Hematopoietic multipotent progenitor cell treated with erythropoietin and hydrocortisone succinate and interleukin-3 and kit ligand, for 8 days (in vitro differentiated cells): ENCODE data around the gene CCL22.
"Not testable (repeated sequence)": the region's sequence is repeated elsewhere in the genome, so short reads cannot be mapped to it uniquely, and the experiment has no call there.

Source experiments
- DNase-seq: peaks from one replicate; pipeline ENCODE4 v3.0.0-alpha.2; 2015

Gene CCL22

GRCh38 chr16:57358527-57359095 lies at the start of gene CCL22:
CCL22 (plus strand) TSS chr16:57358783; CDS start chr16:57358817, 34 bp downstream.
- no peak for DNase-seq

DNA sequence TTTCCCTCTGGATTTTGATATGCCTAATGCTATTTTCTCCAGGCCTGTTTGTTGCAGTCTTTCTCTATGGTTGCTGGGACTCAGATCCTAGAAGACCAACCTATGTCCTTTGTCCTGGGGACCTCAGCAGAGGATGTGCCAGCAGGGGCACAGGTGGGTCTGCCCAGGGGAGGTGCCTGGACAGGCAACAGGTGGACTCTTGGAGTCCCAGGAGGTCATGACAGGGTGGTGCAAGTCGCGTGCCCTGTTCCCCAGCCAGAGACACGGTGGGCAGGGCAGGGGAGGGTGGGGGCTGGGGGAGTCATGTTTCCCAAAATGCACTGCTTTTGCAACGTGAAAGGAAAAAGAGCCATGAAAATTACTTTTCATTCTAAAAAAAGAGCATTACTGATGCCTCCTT lies 47.8 kb upstream of the CCL22 start:
- no peak for DNase-seq

DNA sequence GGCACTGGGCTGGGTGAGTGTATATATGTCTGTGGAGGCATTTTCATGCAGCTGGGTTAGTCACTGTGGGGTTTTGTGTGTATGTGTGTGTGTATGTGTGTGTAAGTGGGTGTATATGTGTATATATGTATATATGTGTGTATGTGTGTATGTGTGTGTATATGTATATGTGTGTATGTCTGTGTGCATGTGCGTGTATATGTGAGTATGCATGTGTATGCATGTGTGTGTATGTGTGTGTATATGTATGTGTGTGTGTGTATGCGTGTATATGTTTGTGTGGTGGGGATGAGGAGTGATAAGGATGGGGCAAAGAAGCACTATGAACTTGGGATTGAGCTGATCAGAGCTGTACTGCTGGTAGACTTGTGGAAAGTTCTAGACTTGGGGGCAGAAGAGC lies 45.1 kb upstream of the CCL22 start:
- no peak for DNase-seq

- DNase-seq: no peak
Observed at GRCh38 chr16:57314161-57314785, 44.3 kb upstream of the CCL22 start.

DNA sequence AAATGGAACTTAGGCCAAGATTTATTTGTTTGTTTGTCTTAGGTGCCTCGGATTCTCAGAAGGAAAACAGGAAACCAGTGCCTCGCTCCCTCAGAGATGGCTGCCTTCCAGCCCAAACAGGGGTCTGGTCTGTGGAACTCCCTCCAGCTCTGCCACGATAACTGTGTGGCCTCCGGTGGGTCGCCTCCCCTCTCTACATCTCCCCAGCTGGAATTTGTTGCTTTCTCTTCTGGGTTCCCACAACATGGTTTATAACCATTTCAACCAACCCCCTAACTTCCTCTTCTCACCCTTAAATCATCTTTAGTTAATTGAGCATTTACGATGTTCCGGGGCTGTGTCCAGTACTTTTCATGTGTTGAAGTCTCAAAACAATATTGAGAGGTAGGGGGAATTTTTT lies 43.2 kb upstream of the CCL22 start:
- DNase-seq: no peak

DNA sequence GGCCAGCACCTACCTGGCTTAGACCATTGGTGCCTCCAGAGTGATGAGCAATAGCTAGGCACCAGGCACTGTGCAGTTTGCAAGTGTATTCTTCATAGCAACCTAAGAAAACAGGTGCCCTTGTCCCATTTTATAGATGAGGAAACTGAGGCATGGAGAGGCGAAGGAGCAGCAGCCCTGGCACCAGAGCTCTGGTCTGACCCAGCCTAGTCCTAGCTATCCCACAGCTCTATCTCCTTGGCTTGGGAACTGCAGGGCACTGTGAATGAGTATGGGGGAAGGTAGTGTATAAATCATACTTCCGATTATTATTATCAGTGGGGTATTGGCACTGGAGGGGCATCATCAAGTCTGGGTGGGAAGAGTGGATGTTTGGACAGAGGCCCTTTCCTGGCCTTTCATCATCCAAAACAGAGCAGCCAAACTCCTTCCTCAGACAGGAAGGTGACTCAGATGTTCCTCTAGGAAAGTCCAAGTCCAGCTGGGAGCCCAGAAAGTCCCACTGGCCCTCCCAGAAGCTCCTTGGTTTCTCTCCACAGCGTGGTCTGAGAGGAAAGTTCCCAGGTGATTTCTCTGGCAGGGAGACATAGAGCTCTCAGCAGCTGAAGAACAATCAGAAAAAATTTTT lies 42.1 kb upstream of the CCL22 start:
- DNase-seq: no peak

- DNase-seq: no peak
Observed at GRCh38 chr16:57318240-57318970, 40.2 kb upstream of the CCL22 start.

DNA sequence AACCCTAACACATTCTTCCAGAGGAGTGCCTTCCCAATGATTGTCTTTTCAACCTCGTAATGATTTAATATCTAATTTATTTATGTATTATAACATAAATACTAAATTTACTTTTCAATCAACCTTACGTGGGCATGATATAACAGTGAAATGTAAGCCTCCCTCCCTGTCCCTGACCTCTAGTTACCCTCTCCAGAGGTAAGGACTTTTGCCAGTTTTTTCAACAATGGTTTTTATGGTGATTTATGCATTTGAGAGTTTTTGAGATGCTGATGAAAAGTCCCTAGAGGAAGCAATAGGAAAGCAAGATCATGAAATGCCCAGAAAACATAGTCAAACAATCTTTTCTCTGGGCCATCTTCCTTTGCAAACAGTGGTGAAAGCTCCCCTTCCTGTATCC lies 38.9 kb upstream of the CCL22 start:
- DNase-seq: no peak

- no peak for DNase-seq
Observed at GRCh38 chr16:57324749-57325148, 33.8 kb upstream of the CCL22 start.

- DNase-seq: no peak
Observed at GRCh38 chr16:57325458-57325857, 33.1 kb upstream of the CCL22 start.

DNA sequence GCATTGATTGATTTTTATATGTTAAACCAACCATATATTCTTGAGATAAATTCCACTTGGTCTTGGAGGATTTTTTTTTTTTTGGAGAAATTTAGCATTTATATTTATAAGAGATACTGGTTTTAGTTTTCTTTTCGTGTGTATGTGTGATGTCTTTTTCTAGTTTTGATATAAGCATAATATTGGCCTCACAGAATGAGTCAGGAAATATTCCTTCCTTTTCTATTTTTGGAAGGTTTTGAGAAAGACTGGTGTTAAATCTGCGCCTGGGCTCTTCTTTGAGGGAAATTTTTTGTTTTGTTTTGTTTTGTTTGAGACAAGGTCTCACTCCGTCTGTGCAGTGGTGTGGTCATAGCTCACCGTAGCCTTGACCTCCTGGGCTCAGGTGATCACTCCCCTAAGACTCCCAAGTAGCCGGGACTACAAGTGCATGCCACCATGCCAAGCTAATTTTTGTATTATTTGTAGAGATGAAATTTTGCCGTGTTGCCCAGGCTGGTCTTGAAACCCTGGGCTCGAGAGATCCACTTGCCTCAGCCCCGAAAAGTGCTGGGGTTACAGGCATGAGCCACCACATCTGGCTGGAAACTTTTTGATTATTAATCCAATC lies 28.8 kb upstream of the CCL22 start:
- DNase-seq: no peak

DNA sequence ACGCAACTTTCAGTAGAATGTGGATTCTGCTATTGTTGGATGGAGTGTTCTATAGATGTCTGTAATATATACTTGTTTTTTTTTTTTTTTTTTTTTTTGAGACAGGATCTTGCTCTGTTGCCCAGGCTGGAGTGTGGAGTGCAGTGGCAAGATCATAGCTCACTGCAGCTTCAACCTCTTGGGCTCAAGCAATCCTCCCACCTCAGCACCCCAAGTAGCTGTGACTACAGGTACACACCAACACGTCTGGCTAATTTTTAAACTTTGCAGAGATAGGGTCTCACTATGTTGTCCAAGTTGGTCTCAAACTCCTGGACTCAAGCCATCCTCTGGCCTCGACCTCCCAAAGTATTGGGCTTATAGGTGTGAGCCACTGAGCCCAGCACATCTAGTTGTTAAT lies 27.2 kb upstream of the CCL22 start:
- DNase-seq: no peak

DNA sequence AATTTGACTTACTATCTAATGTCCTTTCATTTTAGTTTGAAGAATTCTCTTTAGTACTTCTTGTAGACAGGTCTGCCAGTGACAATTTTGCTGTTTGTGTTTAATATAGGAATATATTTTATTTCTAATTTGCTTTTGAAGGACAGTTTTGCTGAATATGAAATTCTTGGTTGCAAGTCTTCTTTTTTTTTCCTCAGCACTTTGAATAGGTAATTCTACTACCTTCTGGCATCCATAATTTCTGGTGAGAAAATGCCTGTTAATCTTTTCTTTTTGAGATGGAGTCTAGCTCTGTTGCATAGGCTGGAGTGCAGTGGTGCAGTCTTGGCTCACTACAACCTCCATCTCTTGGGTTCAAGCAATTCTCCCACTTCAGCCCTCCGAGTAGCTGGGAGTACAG lies 25.2 kb upstream of the CCL22 start:
- no peak for DNase-seq

- no peak for DNase-seq
Observed at GRCh38 chr16:57335366-57335765, 23.2 kb upstream of the CCL22 start.

GRCh38 chr16:57341062-57341440 lies 17.5 kb upstream of the CCL22 start:
- no peak for DNase-seq

- peak; percentile 23 for DNase-seq
Observed at GRCh38 chr16:57341441-57342303, 16.9 kb upstream of the CCL22 start.

- not testable (repeated sequence) for DNase-seq
Observed at GRCh38 chr16:57342606-57343005, 16.0 kb upstream of the CCL22 start.

DNA sequence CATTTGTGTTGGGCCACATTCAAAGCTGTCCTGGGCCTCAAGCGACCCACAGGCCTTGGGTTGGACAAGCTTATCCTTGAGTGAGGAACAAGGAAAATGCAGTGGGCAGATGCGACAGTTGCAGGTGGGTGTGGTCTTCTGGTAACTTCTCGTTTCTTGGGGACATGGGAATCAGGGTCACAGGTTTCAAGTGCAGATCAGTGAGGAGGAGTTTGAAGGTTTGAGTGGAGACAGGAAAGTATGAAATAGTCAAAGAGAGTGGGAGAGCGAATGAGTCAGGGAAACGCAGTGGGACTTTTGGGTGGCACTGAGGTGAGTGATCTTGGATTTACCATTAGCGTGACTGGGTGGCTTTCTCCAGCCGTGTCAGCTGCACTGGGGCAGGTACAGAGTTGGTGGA lies 15.4 kb upstream of the CCL22 start:
- no peak for DNase-seq

GRCh38 chr16:57344094-57344493 lies 14.5 kb upstream of the CCL22 start:
- not testable (repeated sequence) for DNase-seq

GRCh38 chr16:57345021-57345420 lies 13.6 kb upstream of the CCL22 start:
- DNase-seq: no peak

DNA sequence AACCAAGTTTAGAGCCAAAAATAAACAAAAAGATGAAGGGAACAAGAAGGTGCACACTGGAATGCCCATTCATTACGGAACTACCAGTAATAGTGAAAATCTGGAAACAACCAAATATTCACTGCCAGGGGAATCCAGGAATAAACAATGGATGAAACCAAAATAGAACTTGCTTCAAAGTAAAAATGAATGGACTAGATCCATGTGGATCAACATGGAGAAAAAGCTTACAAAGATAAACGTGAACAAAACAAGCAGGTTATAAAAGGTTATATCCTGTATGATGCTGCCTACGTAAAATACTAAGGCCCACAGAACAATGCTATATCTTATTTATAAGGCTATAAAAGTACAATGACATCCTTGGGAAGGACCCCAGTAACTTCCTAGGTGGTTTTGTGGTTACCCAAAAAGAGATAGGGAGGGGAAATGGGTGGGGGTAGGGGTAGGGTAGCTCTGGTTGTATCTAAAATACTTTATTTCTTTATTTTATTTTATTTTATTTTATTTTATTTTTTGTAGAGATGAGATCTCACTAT lies 12.8 kb upstream of the CCL22 start:
- DNase-seq: no peak

GRCh38 chr16:57347858-57348257 lies 10.7 kb upstream of the CCL22 start:
- DNase-seq: no peak
